Memory B cell (primary cell): ENCODE measurements around the gene TMEM45B.
"Not testable (repeated sequence)": the region's sequence is repeated elsewhere in the genome, so short reads cannot be mapped to it uniquely, and the experiment has no call there.

Experiments
- ATAC-seq: fragments of 150-1000 bp; cut with Tn5 transposase; 2 replicates; pipeline ENCODE4 v1.10.0; 2021; ENCODE audit warnings: low read depth, mild to moderate bottlenecking, moderate library complexity
- DNase-seq, 2 donors: peaks; one replicate each; pipeline ENCODE4 v3.0.0; 2022; ENCODE audit warnings: low spot score in 2 of 2
- H3K27ac Mint-ChIP-seq: one replicate; pipeline ENCODE4 v1.8.0; 2022; ENCODE audit warnings: mild to moderate bottlenecking, moderate library complexity, mixed read lengths
- H3K27me3 Mint-ChIP-seq: one replicate; pipeline ENCODE4 v1.8.0; 2022; ENCODE audit warnings: mixed read lengths
- H3K36me3 Mint-ChIP-seq: one replicate; pipeline ENCODE4 v1.8.0; 2022; ENCODE audit warnings: mild to moderate bottlenecking, mixed read lengths
- H3K4me1 Mint-ChIP-seq: one replicate; pipeline ENCODE4 v1.8.0; 2022; ENCODE audit warnings: mixed read lengths
- H3K4me3 Mint-ChIP-seq: one replicate; pipeline ENCODE4 v1.8.0; 2022; ENCODE audit warnings: mild to moderate bottlenecking, moderate library complexity, mixed read lengths
- H3K9me3 Mint-ChIP-seq: one replicate; pipeline ENCODE4 v1.8.0; 2022; ENCODE audit warnings: mixed read lengths

The TMEM45B gene

GRCh38 chr11:129815596-129816461 is at the start of gene TMEM45B:
TSS of gene TMEM45B (plus strand) at chr11:129815848. CDS start at chr11:129852483, 36,635 bp downstream.
- no peaks in the 10 kb centered on the region for H3K4me1 Mint-ChIP-seq
- DNase-seq: no peak
- peaks cover 8% of the 10 kb centered on the region for H3K27me3 Mint-ChIP-seq
- ATAC-seq: no peak
- H3K9me3 Mint-ChIP-seq: peaks cover 2% of the 10 kb centered on the region
- H3K4me3 Mint-ChIP-seq: no peak within 1 kb of the TSS
- H3K36me3 Mint-ChIP-seq: peaks cover 2% of the 10 kb centered on the region
- H3K27ac Mint-ChIP-seq: no peak within 1 kb of the TSS

DNA sequence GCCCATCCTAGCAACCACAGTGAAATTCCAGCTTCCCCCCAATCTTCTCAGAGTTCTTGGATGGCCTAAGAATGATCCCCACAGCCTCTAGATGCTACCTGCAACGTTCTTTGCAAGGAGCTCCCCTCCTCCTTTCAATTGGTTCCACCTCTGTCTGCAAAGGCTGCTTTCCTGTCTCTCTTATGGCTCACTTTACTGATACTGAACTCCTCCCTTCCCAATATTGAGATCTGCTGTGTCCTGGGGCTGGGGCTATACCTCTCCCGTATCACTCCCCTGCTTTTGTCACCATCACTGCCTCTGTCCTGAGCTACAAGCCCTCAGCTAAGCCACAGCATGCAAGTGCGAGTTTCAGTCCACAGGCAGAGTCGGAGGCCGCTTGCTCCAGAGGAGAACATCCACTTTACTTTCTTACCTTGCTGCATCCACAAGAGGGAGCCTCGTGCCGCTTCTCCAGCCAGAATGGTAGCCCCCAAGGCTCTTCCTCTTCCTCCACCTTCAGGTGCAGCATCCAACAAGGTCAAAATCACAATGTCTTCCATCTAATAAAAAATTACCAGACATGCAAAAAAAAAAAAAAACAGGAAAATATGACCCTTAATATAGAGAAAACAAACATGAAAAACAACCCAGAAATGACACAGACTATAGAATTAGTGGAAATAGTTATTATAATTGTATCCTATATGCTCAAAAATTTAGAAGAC is 48.6 kb upstream of the TMEM45B start:
- no peak for ATAC-seq
- no peaks in the 10 kb centered on the region for H3K4me1 Mint-ChIP-seq
- DNase-seq: no peak
- peaks cover 5% of the 10 kb centered on the region for H3K27me3 Mint-ChIP-seq
- H3K4me3 Mint-ChIP-seq: no peak overlapping the region
- H3K27ac Mint-ChIP-seq: no peak overlapping the region
- H3K36me3 Mint-ChIP-seq: no peaks in the 10 kb centered on the region
- peaks cover 10% of the 10 kb centered on the region for H3K9me3 Mint-ChIP-seq

DNA sequence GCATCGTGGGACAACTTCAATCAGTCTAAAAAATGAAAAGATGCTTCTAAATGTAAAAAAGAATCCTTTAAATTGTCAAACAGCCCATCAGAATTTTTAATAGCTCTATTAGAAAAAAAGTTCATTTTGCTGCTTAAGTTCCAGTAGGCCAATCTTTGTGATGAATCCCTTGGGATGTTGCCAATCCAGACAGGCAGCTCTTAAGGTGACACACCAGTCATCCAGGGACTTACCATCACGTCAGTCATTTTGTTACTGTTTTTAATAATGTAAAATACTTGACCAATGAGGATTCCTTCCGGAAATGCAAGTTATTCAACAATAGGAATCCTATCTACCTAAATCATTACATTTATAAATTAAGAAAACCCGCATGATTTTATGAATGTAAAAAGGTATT is 47.8 kb upstream of the TMEM45B start:
- no peak for DNase-seq
- H3K4me3 Mint-ChIP-seq: no peak overlapping the region
- ATAC-seq: no peak
- H3K9me3 Mint-ChIP-seq: peaks cover 10% of the 10 kb centered on the region
- H3K27me3 Mint-ChIP-seq: peaks cover 4% of the 10 kb centered on the region
- no peaks in the 10 kb centered on the region for H3K4me1 Mint-ChIP-seq
- H3K27ac Mint-ChIP-seq: no peak overlapping the region
- H3K36me3 Mint-ChIP-seq: no peaks in the 10 kb centered on the region

DNA sequence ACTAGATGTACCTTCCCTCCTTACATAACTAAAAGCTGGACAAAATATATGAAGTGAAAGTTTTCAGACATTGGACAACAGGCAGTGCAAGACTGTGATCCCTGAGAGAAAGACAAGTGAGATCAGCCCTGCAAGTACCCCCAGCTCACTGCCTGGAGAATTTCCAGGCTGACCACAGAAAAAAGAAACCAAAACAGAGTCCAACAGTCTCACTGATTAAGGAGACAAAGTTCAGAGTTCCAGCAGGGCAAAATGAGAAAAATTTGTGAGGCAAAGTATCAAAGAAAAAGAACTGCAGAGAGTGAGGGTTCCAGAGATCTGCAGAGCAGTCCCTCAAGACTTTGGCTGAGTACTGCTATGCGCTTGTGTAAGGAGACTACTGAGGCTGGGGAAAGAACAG is 47.3 kb upstream of the TMEM45B start:
- Mint-ChIP-seq H3K4me3 (no peak overlapping the region), H3K4me1 (no peaks in the 10 kb centered on the region), H3K27me3 (no peaks in the 10 kb centered on the region), H3K36me3 (no peaks in the 10 kb centered on the region), H3K27ac (no peak overlapping the region), H3K9me3 (peaks cover 10% of the 10 kb centered on the region)
- no peak for ATAC-seq
- no peak for DNase-seq

DNA sequence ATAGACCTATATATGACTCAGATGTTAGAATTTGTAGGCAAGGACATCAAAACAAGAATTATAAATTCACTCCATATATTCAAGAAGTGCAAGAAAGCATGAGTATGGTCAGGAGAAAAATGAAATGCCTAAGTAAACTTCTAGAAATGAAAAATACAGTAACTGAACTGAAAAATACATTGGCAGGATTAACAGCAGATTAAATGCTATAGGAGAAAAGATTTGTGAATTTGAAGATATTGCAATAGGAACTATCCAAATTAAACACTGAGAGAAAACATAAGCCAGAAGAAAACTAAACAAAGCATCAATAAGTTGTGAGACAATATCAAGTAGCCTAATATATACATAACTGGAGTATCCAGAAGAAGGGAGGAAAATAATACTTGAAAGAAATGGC is 46.6 kb upstream of the TMEM45B start:
- H3K36me3 Mint-ChIP-seq: no peaks in the 10 kb centered on the region
- no peak overlapping the region for H3K27ac Mint-ChIP-seq
- H3K4me3 Mint-ChIP-seq: no peak overlapping the region
- ATAC-seq (no peak), DNase-seq (no peak)
- no peaks in the 10 kb centered on the region for H3K4me1 Mint-ChIP-seq
- H3K27me3 Mint-ChIP-seq: no peaks in the 10 kb centered on the region
- H3K9me3 Mint-ChIP-seq: peaks cover 10% of the 10 kb centered on the region

GRCh38 chr11:129770993-129771392 is 44.7 kb upstream of the TMEM45B start:
- H3K36me3 Mint-ChIP-seq: no peaks in the 10 kb centered on the region
- no peaks in the 10 kb centered on the region for H3K27me3 Mint-ChIP-seq
- no peaks in the 10 kb centered on the region for H3K4me1 Mint-ChIP-seq
- no peak for DNase-seq
- H3K27ac Mint-ChIP-seq: no peak overlapping the region
- H3K9me3 Mint-ChIP-seq: peaks cover 10% of the 10 kb centered on the region
- no peak for ATAC-seq
- no peak overlapping the region for H3K4me3 Mint-ChIP-seq

- H3K27me3 Mint-ChIP-seq, DNase-seq, H3K27ac Mint-ChIP-seq, H3K4me3 Mint-ChIP-seq, ATAC-seq, H3K36me3 Mint-ChIP-seq, H3K4me1 Mint-ChIP-seq: not testable (repeated sequence)
- H3K9me3 Mint-ChIP-seq: peaks cover 10% of the 10 kb centered on the region
Measured at GRCh38 chr11:129771456-129771855, 44.2 kb upstream of the TMEM45B start.

DNA sequence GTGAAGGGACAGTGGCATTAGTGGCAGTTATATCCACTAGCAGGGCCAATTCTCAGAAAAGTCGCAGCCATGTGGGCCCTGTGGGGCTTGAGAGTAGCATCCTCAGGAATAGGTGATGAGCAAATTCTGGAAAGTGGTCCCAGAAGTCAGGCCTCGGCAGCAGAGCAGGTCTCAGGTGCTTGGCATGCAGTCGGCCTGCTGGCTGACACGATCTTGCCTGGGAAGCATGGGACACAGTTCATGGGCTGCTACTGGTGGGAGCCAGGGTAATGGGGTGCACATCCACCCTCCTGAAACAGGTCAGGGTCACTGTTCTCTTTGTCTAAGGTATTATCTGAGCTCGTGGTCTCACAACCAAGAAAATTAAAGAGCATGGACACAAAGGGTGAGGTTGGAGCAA is 36.8 kb upstream of the TMEM45B start:
- ATAC-seq: no peak
- H3K36me3 Mint-ChIP-seq: no peaks in the 10 kb centered on the region
- no peak for DNase-seq
- H3K4me3 Mint-ChIP-seq: no peak overlapping the region
- H3K9me3 Mint-ChIP-seq: no peaks in the 10 kb centered on the region
- H3K27me3 Mint-ChIP-seq: peaks cover 1% of the 10 kb centered on the region
- H3K4me1 Mint-ChIP-seq: no peaks in the 10 kb centered on the region
- no peak overlapping the region for H3K27ac Mint-ChIP-seq

- Mint-ChIP-seq H3K27me3 (peaks cover 1% of the 10 kb centered on the region), H3K9me3 (no peaks in the 10 kb centered on the region), H3K4me1 (no peaks in the 10 kb centered on the region), H3K27ac (no peak overlapping the region), H3K36me3 (no peaks in the 10 kb centered on the region), H3K4me3 (no peak overlapping the region)
- DNase-seq (no peak), ATAC-seq (no peak)
Measured at GRCh38 chr11:129779342-129779741, 36.3 kb upstream of the TMEM45B start.

GRCh38 chr11:129785383-129786111 is 30.1 kb upstream of the TMEM45B start:
- no peak for ATAC-seq
- Mint-ChIP-seq H3K9me3 (no peaks in the 10 kb centered on the region), H3K36me3 (no peaks in the 10 kb centered on the region), H3K4me3 (no peak overlapping the region), H3K27me3 (peaks cover 4% of the 10 kb centered on the region), H3K27ac (no peak overlapping the region), H3K4me1 (no peaks in the 10 kb centered on the region)
- no peak for DNase-seq

DNA sequence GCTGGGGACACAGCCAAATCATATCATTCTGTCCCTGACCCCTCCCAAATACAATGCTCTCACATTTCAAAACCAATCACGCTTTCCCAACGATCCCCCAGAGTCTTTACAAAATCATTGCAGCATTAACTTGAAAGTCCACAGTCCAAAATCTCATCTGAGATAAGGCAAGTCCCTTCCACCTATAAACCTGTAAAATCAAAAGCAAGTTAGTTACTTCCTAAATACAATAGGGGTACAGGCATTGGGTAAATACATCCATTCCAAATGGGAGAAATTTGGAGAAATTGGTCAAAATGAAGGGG is 29.6 kb upstream of the TMEM45B start:
- H3K36me3 Mint-ChIP-seq, DNase-seq, H3K27ac Mint-ChIP-seq, H3K4me1 Mint-ChIP-seq, H3K9me3 Mint-ChIP-seq, ATAC-seq, H3K4me3 Mint-ChIP-seq, H3K27me3 Mint-ChIP-seq: not testable (repeated sequence)

- Mint-ChIP-seq H3K9me3 (no peaks in the 10 kb centered on the region), H3K4me3 (no peak overlapping the region), H3K4me1 (no peaks in the 10 kb centered on the region), H3K27me3 (peaks cover 11% of the 10 kb centered on the region), H3K27ac (no peak overlapping the region), H3K36me3 (no peaks in the 10 kb centered on the region)
- DNase-seq: no peak
- no peak for ATAC-seq
Measured at GRCh38 chr11:129787532-129788155, 28.0 kb upstream of the TMEM45B start.

DNA sequence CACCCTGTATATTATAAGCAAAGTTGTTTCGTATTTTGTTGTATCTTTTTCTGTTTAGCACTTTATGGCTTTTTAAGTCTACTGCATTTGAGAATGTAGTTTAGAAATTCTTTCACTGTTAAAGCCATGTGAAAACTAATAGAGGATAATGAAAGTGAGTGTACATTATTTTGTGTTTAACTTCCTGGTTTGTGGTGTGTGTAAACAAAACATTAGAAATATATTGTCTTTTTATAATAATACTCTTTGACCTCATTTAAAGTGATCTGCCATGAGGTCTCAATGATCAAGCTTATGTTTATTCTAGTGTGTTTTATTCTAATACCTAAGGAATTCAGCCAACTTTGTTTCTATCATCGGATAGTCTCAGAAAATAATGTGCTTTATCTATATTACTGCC is 27.4 kb upstream of the TMEM45B start:
- no peaks in the 10 kb centered on the region for H3K9me3 Mint-ChIP-seq
- no peak overlapping the region for H3K4me3 Mint-ChIP-seq
- no peak for DNase-seq
- H3K27ac Mint-ChIP-seq: no peak overlapping the region
- H3K27me3 Mint-ChIP-seq: peaks cover 13% of the 10 kb centered on the region
- no peaks in the 10 kb centered on the region for H3K36me3 Mint-ChIP-seq
- H3K4me1 Mint-ChIP-seq: no peaks in the 10 kb centered on the region
- ATAC-seq: no peak

- ATAC-seq: no peak
Measured at GRCh38 chr11:129790106-129790505, 25.5 kb upstream of the TMEM45B start.

More at GRCh38 chr11:129790106-129790505, 25.5 kb upstream of the TMEM45B start:
- no peaks in the 10 kb centered on the region for H3K4me1 Mint-ChIP-seq
- H3K4me3 Mint-ChIP-seq: no peak overlapping the region
- DNase-seq: no peak
- no peak overlapping the region for H3K27ac Mint-ChIP-seq
- H3K9me3 Mint-ChIP-seq: peaks cover 2% of the 10 kb centered on the region
- H3K27me3 Mint-ChIP-seq: peaks cover 15% of the 10 kb centered on the region
- H3K36me3 Mint-ChIP-seq: no peaks in the 10 kb centered on the region
